ENCODE results near the gene MORN1. TPM values are rescaled to one million over a fixed set of nuclear protein-coding genes. Genes with fewer than 3 reads are reported as not detected.

Gene MORN1
- total RNA-seq, 4 donors from 2014 or later, result 3.0 to 34.0 (median 12.5) TPM

GRCh38 chr1:2352341-2352896 lies 38.9 kb downstream of the MORN1 start:
- intact Hi-C loops (cut with DNase I; ENCODE audit: low total_unique reads), result no loop called here
- H3K27ac ChIP-seq, result no peak overlapping the region
- TF ChIP-seq EP300 (IDR thresholded peaks at IDR 0.05; ENCODE audit: low read depth) (no peak), POLR2AphosphoS5 (IDR thresholded peaks at IDR 0.05) (no peak), CTCF (IDR thresholded peaks at IDR 0.05) (no peak), POLR2A (IDR thresholded peaks at IDR 0.05) (no peak)
- H3K4me1 ChIP-seq, result no peaks in the 10 kb centered on the region
- H3K36me3 ChIP-seq, result no peaks in the 10 kb centered on the region
- DNase-seq, result no peak
- H3K27me3 ChIP-seq, result no peaks in the 10 kb centered on the region
- H3K4me3 ChIP-seq, result no peak overlapping the region
- 91 to 100% methylated on average over 2 to 11 of the region's 11 CpGs for whole genome bisulfite sequencing, 2 donors (ENCODE audit: low coverage in 1 of 2)
- in situ Hi-C loops (cut with MboI; ENCODE audit: low pct_ligation_motif_present in 1 of 4, low pct_unique_long_range_greater_than_20kb in 1 of 4, low sequenced_read_pairs in 3 of 4), result no loop called here
- H3K9me3 ChIP-seq, result no peaks in the 10 kb centered on the region

GRCh38 chr1:2351723-2352122 lies 39.6 kb downstream of the MORN1 start:
- 92% methylated on average over 8 of the region's 8 CpGs; no CpG with 5 or more reads in 1 of the 2 donors for WGBS, 2 donors (ENCODE audit: low coverage in 1 of 2)
- H3K27ac ChIP-seq, result no peak overlapping the region
- in situ Hi-C loops (cut with MboI; ENCODE audit: low pct_ligation_motif_present in 1 of 4, low pct_unique_long_range_greater_than_20kb in 1 of 4, low sequenced_read_pairs in 3 of 4) (no loop called here), intact Hi-C loops (cut with DNase I; ENCODE audit: low total_unique reads) (no loop called here)
- H3K9me3 ChIP-seq, result no peaks in the 10 kb centered on the region
- H3K27me3 ChIP-seq, result no peaks in the 10 kb centered on the region
- no peak for TF ChIP-seq POLR2AphosphoS5 (IDR thresholded peaks at IDR 0.05)
- no peak for TF ChIP-seq POLR2A (IDR thresholded peaks at IDR 0.05)
- no peak for TF ChIP-seq CTCF (IDR thresholded peaks at IDR 0.05)
- no peak for TF ChIP-seq EP300 (IDR thresholded peaks at IDR 0.05; ENCODE audit: low read depth)
- no peak overlapping the region for H3K4me3 ChIP-seq
- H3K4me1 ChIP-seq, result no peaks in the 10 kb centered on the region
- H3K36me3 ChIP-seq, result no peaks in the 10 kb centered on the region
- DNase-seq, result no peak

- in situ Hi-C loops (cut with MboI; ENCODE audit: low pct_ligation_motif_present in 1 of 4, low pct_unique_long_range_greater_than_20kb in 1 of 4, low sequenced_read_pairs in 3 of 4) (no loop called here), intact Hi-C loops (cut with DNase I; ENCODE audit: low total_unique reads) (no loop called here)
Observed at GRCh38 chr1:2350911-2351655, 40.3 kb downstream of the MORN1 start.

More at GRCh38 chr1:2350911-2351655, 40.3 kb downstream of the MORN1 start:
- Histone ChIP-seq H3K4me3 (no peak overlapping the region), H3K27ac (no peak overlapping the region), H3K9me3 (no peaks in the 10 kb centered on the region), H3K27me3 (no peaks in the 10 kb centered on the region), H3K4me1 (no peaks in the 10 kb centered on the region), H3K36me3 (no peaks in the 10 kb centered on the region)
- TF ChIP-seq POLR2AphosphoS5 (IDR thresholded peaks at IDR 0.05), result no peak
- TF ChIP-seq CTCF (IDR thresholded peaks at IDR 0.05), result no peak
- TF ChIP-seq POLR2A (IDR thresholded peaks at IDR 0.05), result no peak
- no peak for TF ChIP-seq EP300 (IDR thresholded peaks at IDR 0.05; ENCODE audit: low read depth)
- WGBS, 2 donors (ENCODE audit: low coverage in 1 of 2), result 91% methylated on average over 29 of the region's 31 CpGs; no CpG with 5 or more reads in 1 of the 2 donors
- DNase-seq, result no peak
